ENCODE data around the gene COMMD10. TPM values are rescaled to one million over a fixed set of nuclear protein-coding genes. Genes with fewer than 3 reads are reported as not detected.
"Not testable (repeated sequence)": the region's sequence is repeated elsewhere in the genome, so short reads cannot be mapped to it uniquely, and the experiment has no call there.

The COMMD10 gene
- total and polyA plus RNA-seq, 2 experiments from 2014 or later: 26.0 to 38.9 TPM

DNA sequence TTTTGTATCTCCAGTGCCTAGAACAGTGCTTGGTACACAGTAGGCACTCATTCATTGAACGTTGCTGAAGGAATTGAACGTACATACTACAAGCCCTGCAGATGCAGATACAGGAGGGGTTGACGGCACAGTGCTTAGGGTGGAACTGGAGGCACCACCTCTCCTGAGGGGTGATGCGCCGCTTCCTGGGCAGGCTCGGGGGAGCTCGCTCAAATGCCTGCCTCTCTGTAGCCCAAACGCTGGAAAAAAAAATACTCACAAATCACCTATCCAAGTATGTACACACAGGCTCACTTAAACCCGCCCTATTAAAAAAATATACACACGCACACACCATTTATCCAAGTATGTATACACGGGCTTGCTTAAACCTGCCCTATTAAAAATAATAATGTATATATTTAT lies 536 bp upstream of the COMMD10 start:
- 23 to 24% methylated on average over 11 of the region's 11 CpGs for WGBS, 2 experiments (ENCODE audit: low coverage in 1 of 2, low lambda C conversion rate in 2 of 2, missing lambda C conversion rate in 2 of 2)
- no peak for TF ChIP-seq EZH2phosphoT487 (IDR thresholded peaks at IDR 0.05; ENCODE audit: insufficient read depth, low read depth)
- TF ChIP-seq EZH2 (IDR thresholded peaks at IDR 0.05; ENCODE audit: insufficient read depth, poor library complexity, severe bottlenecking): no peak

DNA sequence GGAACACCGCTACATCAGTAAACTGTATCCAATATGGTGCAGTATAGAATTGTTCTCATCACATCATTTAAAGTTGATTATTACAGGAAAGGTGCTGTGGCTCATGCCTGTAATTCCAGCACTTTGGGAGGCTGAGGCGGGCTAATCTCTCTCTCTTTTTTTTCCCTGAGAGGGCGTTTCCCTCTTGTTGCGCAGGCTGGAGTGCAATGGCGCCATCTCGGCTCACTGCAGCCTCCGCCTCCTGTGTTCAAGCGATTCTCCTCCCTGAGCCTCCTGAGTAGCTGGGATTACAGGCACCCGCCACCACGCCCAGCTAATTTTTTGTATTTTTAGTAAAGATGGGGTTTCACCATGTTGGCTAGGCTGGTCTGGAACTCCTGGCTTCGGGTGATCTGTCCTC lies 1.5 kb downstream of the COMMD10 start:
- Histone ChIP-seq H3K4me1 (ENCODE audit: insufficient read depth) (0 out of 2 replicates have a peak, but pooled peaks cover 12% of the 10 kb centered on the region), H3K79me2 (ENCODE audit: insufficient read depth) (peaks cover 48% of the 10 kb centered on the region), H3K4me3 (peak overlapping the region; percentile 75; the same call in 1 of the 2 replicates), H2AFZ (peak overlapping the region; percentile 81; the same call in 1 of the 2 replicates)
- DNase-seq; H3K9me2 ChIP-seq (ENCODE audit: insufficient read depth); H3K36me3 ChIP-seq (ENCODE audit: low read depth); H4K20me1 ChIP-seq (ENCODE audit: insufficient read depth); H3K9ac ChIP-seq; H3K27ac ChIP-seq; H3K9me3 ChIP-seq (ENCODE audit: low read depth); H3K4me2 ChIP-seq (ENCODE audit: unreplicated experiment); H3F3A ChIP-seq (ENCODE audit: insufficient read depth); H3K27me3 ChIP-seq (replicated peaks; ENCODE audit: insufficient read depth); in situ Hi-C loops (cut with MboI): not testable (repeated sequence)
- 98 to 99% methylated on average over 11 of the region's 11 CpGs for WGBS, 2 experiments (ENCODE audit: low coverage in 1 of 2, low lambda C conversion rate in 2 of 2, missing lambda C conversion rate in 2 of 2)

More for the DNA sequence above, 536 bp upstream of the COMMD10 start:
- no peaks in the 10 kb centered on the region for H3K9me2 ChIP-seq (ENCODE audit: insufficient read depth)
- in situ Hi-C loops (cut with MboI): no loop called here
- peak overlapping the region; percentile 75 for H3K4me3 ChIP-seq
- DNase-seq: peak; percentile 63
- no peaks in the 10 kb centered on the region for H3K36me3 ChIP-seq (ENCODE audit: low read depth)
- H3F3A ChIP-seq (ENCODE audit: insufficient read depth): no peaks in the 10 kb centered on the region
- 0 out of 2 replicates have a peak, but pooled peaks cover 12% of the 10 kb centered on the region for H3K4me1 ChIP-seq (ENCODE audit: insufficient read depth)
- H4K20me1 ChIP-seq (ENCODE audit: insufficient read depth): no peaks in the 10 kb centered on the region
- peak overlapping the region; percentile 81 for H2AFZ ChIP-seq
- H3K9me3 ChIP-seq (ENCODE audit: low read depth): no peaks in the 10 kb centered on the region
- peaks cover 46% of the 10 kb centered on the region for H3K79me2 ChIP-seq (ENCODE audit: insufficient read depth)
- peak overlapping the region; percentile 96 for H3K4me2 ChIP-seq (ENCODE audit: unreplicated experiment)
- no peaks in the 10 kb centered on the region for H3K27me3 ChIP-seq (replicated peaks; ENCODE audit: insufficient read depth)
- no peak overlapping the region for H3K27ac ChIP-seq
- peak overlapping the region; percentile 86 for H3K9ac ChIP-seq

DNA sequence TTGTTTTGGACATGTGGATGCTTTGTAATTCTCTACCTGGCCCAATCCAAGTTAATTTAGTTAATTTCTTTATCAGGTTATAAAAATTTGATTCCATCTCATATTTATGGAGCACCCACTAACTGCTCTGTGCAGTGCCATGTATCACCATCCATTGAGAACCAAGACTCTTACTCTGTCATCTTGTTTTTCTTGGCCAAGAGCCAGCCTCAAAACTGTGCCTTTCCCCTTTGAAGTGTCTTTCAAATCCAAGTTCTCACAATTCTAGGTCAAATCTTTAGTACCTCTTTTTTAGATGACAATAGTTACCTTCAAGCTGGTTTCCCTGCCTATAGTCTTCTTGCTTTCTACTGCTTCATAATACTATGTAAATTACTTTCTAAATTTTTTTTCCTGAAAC lies 3.2 kb downstream of the COMMD10 start:
- TF ChIP-seq EZH2 (IDR thresholded peaks at IDR 0.05; ENCODE audit: insufficient read depth, poor library complexity, severe bottlenecking): no peak
- Histone ChIP-seq H3K79me2 (ENCODE audit: insufficient read depth) (peaks cover 48% of the 10 kb centered on the region), H2AFZ (no peak overlapping the region), H3K4me3 (no peak overlapping the region), H3K9ac (no peak overlapping the region), H3K9me2 (ENCODE audit: insufficient read depth) (no peaks in the 10 kb centered on the region), H4K20me1 (ENCODE audit: insufficient read depth) (no peaks in the 10 kb centered on the region), H3K4me2 (ENCODE audit: unreplicated experiment) (no peak overlapping the region), H3K27ac (no peak overlapping the region), H3K36me3 (ENCODE audit: low read depth) (peaks cover 8% of the 10 kb centered on the region; the same call in 1 of the 2 replicates), H3K27me3 (replicated peaks; ENCODE audit: insufficient read depth) (no peaks in the 10 kb centered on the region), H3F3A (ENCODE audit: insufficient read depth) (no peaks in the 10 kb centered on the region), H3K4me1 (ENCODE audit: insufficient read depth) (0 out of 2 replicates have a peak, but pooled peaks cover 12% of the 10 kb centered on the region), H3K9me3 (ENCODE audit: low read depth) (no peaks in the 10 kb centered on the region)
- peak; percentile 7 for DNase-seq
- in situ Hi-C loops (cut with MboI): no loop called here

DNA sequence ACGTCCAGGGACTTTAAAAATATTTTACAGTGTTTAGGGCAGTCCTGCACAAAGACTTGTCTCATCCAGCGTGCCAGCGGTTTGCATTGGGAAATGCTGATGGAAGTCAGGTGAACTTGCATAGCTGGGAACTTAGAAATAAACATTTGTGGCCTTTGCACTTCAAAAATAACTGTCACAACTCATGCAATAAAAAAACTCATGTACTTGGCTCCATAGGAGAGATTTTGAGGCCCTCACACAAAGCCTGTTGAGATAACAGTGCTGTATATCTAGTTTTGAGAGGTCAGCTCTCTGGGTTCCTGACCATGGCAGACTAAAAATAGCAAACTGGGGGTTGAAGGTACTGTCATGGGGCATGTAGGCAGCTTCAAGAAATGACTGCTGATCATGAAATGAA lies 5.5 kb downstream of the COMMD10 start:
- WGBS, 2 experiments (ENCODE audit: low coverage in 1 of 2, low lambda C conversion rate in 2 of 2, missing lambda C conversion rate in 2 of 2): 98 to 99% methylated on average over 3 of the region's 3 CpGs
- TF ChIP-seq EZH2 (IDR thresholded peaks at IDR 0.05; ENCODE audit: insufficient read depth, poor library complexity, severe bottlenecking) (no peak), EZH2phosphoT487 (IDR thresholded peaks at IDR 0.05; ENCODE audit: insufficient read depth, low read depth) (no peak)
- in situ Hi-C loops (cut with MboI): no loop called here

DNA sequence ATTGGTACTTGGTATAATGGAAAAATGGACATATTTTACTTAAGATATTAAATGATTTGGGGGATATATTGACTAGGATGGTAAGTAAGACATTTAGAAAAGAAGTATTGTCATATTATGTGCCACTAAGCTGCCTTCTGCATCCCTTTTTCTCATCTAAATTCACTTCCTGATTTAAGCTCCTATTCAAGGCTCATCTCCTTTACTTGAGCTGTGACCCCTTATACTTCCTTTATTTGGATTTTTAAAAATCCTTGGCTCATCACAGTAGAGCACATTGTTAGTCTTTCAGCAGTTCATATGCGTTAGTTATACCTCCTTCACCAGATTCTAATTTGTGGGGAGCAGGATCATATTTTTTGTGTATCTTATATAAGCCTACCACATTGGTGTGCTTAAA lies 6.6 kb downstream of the COMMD10 start:
- Histone ChIP-seq H3K27me3 (replicated peaks; ENCODE audit: insufficient read depth) (no peaks in the 10 kb centered on the region), H3K9me3 (ENCODE audit: low read depth) (no peaks in the 10 kb centered on the region), H3F3A (ENCODE audit: insufficient read depth) (no peaks in the 10 kb centered on the region), H3K4me2 (ENCODE audit: unreplicated experiment) (no peak overlapping the region), H2AFZ (no peak overlapping the region), H3K79me2 (ENCODE audit: insufficient read depth) (peaks cover 29% of the 10 kb centered on the region), H4K20me1 (ENCODE audit: insufficient read depth) (no peaks in the 10 kb centered on the region), H3K27ac (no peak overlapping the region), H3K9me2 (ENCODE audit: insufficient read depth) (no peaks in the 10 kb centered on the region), H3K4me1 (ENCODE audit: insufficient read depth) (no peaks in the 10 kb centered on the region), H3K36me3 (ENCODE audit: low read depth) (peaks cover 25% of the 10 kb centered on the region), H3K4me3 (no peak overlapping the region), H3K9ac (no peak overlapping the region)
- 0 to 3% methylated on average over 1 of the region's 1 CpG for WGBS, 2 experiments (ENCODE audit: low coverage in 1 of 2, low lambda C conversion rate in 2 of 2, missing lambda C conversion rate in 2 of 2)
- in situ Hi-C loops (cut with MboI): no loop called here
- no peak for DNase-seq
- no peak for TF ChIP-seq EZH2phosphoT487 (IDR thresholded peaks at IDR 0.05; ENCODE audit: insufficient read depth, low read depth)
- no peak for TF ChIP-seq EZH2 (IDR thresholded peaks at IDR 0.05; ENCODE audit: insufficient read depth, poor library complexity, severe bottlenecking)

More for the DNA sequence above, 5.5 kb downstream of the COMMD10 start:
- Histone ChIP-seq H3K4me2 (ENCODE audit: unreplicated experiment) (no peak overlapping the region), H3K27ac (no peak overlapping the region), H3K9me2 (ENCODE audit: insufficient read depth) (no peaks in the 10 kb centered on the region), H3K36me3 (ENCODE audit: low read depth) (peaks cover 25% of the 10 kb centered on the region), H3K27me3 (replicated peaks; ENCODE audit: insufficient read depth) (no peaks in the 10 kb centered on the region), H4K20me1 (ENCODE audit: insufficient read depth) (no peaks in the 10 kb centered on the region), H3K9ac (no peak overlapping the region), H2AFZ (no peak overlapping the region), H3K79me2 (ENCODE audit: insufficient read depth) (peaks cover 39% of the 10 kb centered on the region), H3K9me3 (ENCODE audit: low read depth) (no peaks in the 10 kb centered on the region), H3K4me1 (ENCODE audit: insufficient read depth) (0 out of 2 replicates have a peak, but pooled peaks cover 6% of the 10 kb centered on the region), H3F3A (ENCODE audit: insufficient read depth) (no peaks in the 10 kb centered on the region), H3K4me3 (no peak overlapping the region)
- DNase-seq: no peak

Data from GM23248 (cell line).